GM13977 (cell line): Measurements from ENCODE around the gene KIAA1614.
"Not testable (repeated sequence)": the region's sequence is repeated elsewhere in the genome, so short reads cannot be mapped to it uniquely, and the experiment has no call there.

ENCODE experiments used
- DNase-seq: peaks from one replicate; pipeline ENCODE4 v3.0.0; 2012; ENCODE audit warnings: low spot score
- in situ Hi-C: fragments of 300-500 bp; cut with MboI; formaldehyde crosslinking; loops from one replicate; pipeline ENCODE4 v1.12.0; 2022; ENCODE audit warnings: low sequenced_read_pairs, low pct_unique_long_range_greater_than_20kb, mixed read lengths, inconsistent platforms; ENCODE audit not compliant: unreplicated experiment
- TF ChIP-seq, protein P1 (sequence below): IDR thresholded peaks from 2 replicates; pipeline ENCODE4 v1.5.1; 2012; ENCODE audit warnings: mild to moderate bottlenecking, control low read depth; ENCODE audit not compliant: insufficient read depth; ENCODE audit errors: extremely low read depth, missing control alignments

Gene KIAA1614

DNA sequence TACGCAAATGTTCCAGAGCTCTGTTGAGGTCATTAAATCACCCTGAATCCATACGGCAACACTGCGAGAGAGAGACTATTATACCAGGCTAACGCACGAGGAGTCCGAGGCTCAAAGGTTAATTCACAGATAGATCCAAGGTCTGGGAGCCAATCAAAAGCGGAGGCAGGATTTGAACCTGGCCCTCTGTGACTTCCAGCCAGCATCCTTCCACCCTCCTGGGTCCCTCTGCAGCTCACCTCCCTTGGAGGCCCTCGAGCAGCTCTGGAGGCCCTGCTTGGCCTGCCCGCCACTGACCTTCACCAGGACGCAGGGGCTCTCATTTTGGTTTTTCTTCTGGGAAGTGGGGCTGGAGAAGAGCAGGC lies 42.1 kb downstream of the KIAA1614 start:
- in situ Hi-C loops: no loop called here
- TF ChIP-seq, protein P1, sequence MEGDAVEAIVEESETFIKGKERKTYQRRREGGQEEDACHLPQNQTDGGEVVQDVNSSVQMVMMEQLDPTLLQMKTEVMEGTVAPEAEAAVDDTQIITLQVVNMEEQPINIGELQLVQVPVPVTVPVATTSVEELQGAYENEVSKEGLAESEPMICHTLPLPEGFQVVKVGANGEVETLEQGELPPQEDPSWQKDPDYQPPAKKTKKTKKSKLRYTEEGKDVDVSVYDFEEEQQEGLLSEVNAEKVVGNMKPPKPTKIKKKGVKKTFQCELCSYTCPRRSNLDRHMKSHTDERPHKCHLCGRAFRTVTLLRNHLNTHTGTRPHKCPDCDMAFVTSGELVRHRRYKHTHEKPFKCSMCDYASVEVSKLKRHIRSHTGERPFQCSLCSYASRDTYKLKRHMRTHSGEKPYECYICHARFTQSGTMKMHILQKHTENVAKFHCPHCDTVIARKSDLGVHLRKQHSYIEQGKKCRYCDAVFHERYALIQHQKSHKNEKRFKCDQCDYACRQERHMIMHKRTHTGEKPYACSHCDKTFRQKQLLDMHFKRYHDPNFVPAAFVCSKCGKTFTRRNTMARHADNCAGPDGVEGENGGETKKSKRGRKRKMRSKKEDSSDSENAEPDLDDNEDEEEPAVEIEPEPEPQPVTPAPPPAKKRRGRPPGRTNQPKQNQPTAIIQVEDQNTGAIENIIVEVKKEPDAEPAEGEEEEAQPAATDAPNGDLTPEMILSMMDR: no peak
- no peak for DNase-seq

DNA sequence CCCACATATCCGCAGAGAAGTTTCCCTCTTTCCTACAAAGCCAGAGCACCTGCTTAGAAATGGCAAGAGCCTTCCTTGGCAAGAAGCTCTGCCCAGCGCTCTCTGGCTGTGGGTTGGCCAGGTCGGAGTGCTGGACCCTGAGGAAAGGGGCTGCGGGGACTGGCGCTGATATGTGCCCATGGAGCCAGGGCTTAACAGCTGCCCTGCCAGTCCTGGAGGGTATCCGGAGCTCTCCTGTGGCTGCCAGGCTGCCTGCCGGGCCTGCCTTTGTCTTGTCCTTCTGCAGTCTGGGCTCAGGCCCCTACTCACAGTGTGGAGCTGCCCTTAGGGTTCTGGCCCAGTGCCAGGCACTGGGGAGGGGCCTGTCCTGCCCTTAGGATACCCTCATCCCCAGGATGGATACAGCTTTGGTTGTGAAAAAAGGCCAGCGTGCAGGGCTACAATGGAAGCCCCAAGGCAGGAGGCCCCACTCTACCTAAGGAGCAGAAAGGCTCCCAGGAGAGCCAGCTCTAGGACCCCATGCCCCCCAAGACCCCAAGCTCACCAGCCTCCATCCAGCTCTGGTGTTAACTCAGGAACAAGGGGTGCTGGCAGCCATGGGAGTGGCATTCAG lies 43.4 kb downstream of the KIAA1614 start:
- TF ChIP-seq, protein P1: no peak
- in situ Hi-C loops: no loop called here
- DNase-seq: no peak

DNA sequence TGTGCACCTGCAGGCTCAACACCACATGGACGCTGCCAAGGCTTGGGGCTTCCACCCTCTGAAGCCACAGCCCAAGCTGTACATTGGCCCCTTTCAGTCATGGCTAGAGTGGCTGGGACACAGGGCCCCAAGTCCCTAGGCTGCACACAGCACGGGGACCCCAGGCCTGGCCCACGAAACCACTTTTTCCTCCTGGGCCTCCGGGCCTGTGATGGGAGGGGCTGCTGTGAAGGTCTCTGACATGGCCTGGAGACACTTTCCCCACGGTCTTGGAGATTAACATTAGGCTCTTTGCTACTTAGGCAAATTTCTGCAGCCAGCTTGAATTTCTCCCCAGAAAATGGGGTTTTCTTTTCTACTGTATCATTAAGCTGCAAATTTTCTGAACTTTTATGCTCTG lies 46.9 kb downstream of the KIAA1614 start:
- DNase-seq, in situ Hi-C loops: not testable (repeated sequence)

DNA sequence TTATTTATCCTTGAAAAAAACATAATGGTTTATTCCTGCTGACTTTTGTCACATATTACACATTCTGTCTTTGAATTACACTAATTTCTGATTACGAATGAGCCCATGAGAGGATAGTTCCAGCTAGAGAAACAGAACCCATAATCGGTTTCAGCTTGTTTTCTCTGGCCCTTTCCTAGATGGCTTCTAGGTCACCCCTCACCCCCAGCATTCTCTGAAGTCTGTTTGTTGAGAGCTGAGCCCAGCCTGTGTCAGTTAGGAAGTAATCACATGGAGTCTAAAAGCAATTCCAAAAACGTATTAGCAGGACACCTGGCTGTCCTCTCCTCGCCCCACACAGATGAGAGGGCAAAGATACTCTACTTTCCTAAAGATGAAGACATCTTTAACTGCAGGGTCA lies 48.9 kb downstream of the KIAA1614 start:
- TF ChIP-seq, protein P1: no peak
- no peak for DNase-seq
- in situ Hi-C loops: no loop called here

DNA sequence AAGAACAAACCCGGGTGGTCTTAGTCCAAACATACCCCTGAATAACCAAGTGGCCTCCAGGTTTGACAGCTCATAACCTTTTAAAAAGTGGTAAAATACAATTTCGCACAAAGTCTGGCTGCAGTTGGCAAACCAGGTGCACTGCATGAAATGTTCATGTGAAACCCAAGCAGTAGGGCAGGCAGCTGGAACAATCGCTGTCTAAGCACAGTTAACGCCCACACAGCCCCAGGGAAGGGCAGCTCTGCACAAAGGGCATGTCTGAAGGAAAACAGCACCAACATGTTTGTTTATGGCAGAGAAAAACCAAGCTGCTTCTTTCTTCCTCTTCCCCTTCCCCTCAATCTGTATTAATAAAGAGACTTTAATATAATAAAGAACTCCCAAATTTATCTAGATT lies 49.5 kb downstream of the KIAA1614 start:
- no peak for DNase-seq
- TF ChIP-seq, protein P1: no peak
- in situ Hi-C loops: no loop called here

DNA sequence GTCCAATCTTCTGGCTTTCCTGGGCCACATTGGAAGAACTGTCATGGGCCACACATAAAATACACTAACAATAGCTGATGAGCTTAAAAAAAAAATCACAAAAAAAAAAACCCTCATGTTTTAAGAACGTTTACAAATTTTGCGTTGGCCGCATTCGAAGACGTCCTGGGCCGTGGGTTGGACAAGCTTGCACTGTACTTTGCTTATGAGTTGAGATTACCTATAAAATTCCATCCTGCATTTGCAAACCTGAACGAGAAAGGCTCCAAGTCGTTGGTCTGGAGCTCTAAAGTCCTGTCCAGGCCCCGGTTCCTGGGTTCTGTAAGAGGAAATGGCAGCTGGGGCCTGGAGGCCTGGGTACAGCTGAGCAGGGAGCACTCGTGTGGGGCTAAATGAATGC lies 51.4 kb downstream of the KIAA1614 start:
- no peak for DNase-seq
- TF ChIP-seq, protein P1: no peak
- in situ Hi-C loops: no loop called here

DNA sequence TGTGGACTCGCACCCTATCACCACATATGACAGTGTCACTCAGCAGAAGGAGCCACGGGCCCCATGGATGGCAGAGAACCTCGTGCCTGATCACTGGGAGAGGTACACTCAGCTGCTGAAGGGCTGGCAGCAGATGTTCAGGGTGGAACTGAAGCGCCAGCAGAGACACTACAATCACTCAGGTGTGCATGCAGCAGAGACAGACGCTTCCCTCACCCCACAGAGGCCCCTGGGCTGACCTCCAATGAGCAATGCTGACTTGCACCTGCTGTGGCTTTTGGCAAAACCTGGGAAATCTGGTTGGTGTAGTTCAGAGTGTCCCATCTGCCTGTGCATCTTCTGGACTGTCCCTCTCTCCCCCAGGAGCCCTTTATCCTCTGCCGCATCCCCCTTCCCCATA lies 51.9 kb downstream of the KIAA1614 start:
- in situ Hi-C loops: no loop called here
- no peak for DNase-seq
- TF ChIP-seq, protein P1: no peak
